OCI-LY7 (cell line): ENCODE results near the gene ARFIP1. TPM values are rescaled to one million over a fixed set of nuclear protein-coding genes. Genes with fewer than 3 reads are reported as not detected.

ENCODE experiments used
- BruUV-seq: library from RNA; stranded (reverse); fragments of 400-500 nt; replicated peaks from 2 replicates; lab custom pipeline; 2021; lab: Mats Ljungman, UMichigan
- CTCF ChIA-PET: fragments of 300-600 bp; sonication (Branson Sonifier 250); formaldehyde crosslinking; loops from one replicate; lab custom pipeline; 2022; ENCODE audit warnings: antibody characterized with exemption; ENCODE audit not compliant: unreplicated experiment; lab: Charles Lee
- POLR2A ChIA-PET: fragments of 300-600 bp; sonication (Branson Sonifier 250); formaldehyde crosslinking; loops from one replicate; lab custom pipeline; 2022; ENCODE audit warnings: antibody characterized with exemption; lab: Charles Lee
- DNase-seq: peaks from one replicate; pipeline ENCODE4 v3.0.0-alpha.2; 2015; ENCODE audit warnings: low spot score
- H2AFZ ChIP-seq: fragments of 200-600 bp; sonication (generic), shearing (Covaris generic); 2 replicates; pipeline ENCODE4 v1.6.1; 2014; ENCODE audit warnings: mild to moderate bottlenecking, antibody characterized with exemption, low read length, moderate library complexity
- H3K27ac ChIP-seq: fragments of 200-600 bp; sonication (generic); 2 replicates; pipeline ENCODE4 v1.5.1; 2014; ENCODE audit warnings: mixed run types, low read depth, mild to moderate bottlenecking, moderate library complexity, low read length, inconsistent platforms; ENCODE audit not compliant: poor library complexity, severe bottlenecking
- H3K36me3 ChIP-seq: fragments of 200-600 bp; sonication (generic); 2 replicates; pipeline ENCODE4 v1.6.1; 2014; ENCODE audit warnings: mild to moderate bottlenecking, antibody characterized with exemption, low read length, moderate library complexity, mixed read lengths; ENCODE audit not compliant: insufficient read depth
- H3K4me1 ChIP-seq: fragments of 200-600 bp; sonication (generic); 2 replicates; pipeline ENCODE4 v1.5.1; 2014; ENCODE audit warnings: mild to moderate bottlenecking, low read length; ENCODE audit not compliant: insufficient read depth, poor library complexity, severe bottlenecking
- H3K4me2 ChIP-seq: fragments of 200-600 bp; sonication (generic); 2 replicates; pipeline ENCODE4 v1.6.1; 2014; ENCODE audit warnings: mild to moderate bottlenecking, low read length
- H3K4me3 ChIP-seq: fragments of 200-600 bp; sonication (generic); 2 replicates; pipeline ENCODE4 v1.5.1; 2014; ENCODE audit warnings: mild to moderate bottlenecking, low read depth, low read length; ENCODE audit not compliant: poor library complexity, severe bottlenecking
- H3K79me2 ChIP-seq: fragments of 200-600 bp; sonication (generic); 2 replicates; pipeline ENCODE4 v1.6.1; 2016; ENCODE audit warnings: low read depth, mild to moderate bottlenecking, low read length, moderate library complexity, mixed read lengths; ENCODE audit not compliant: insufficient read depth
- H3K9me2 ChIP-seq: fragments of 200-600 bp; sonication (generic); 2 replicates; pipeline ENCODE4 v1.6.1; 2016; ENCODE audit warnings: mild to moderate bottlenecking, low read length, mixed read lengths; ENCODE audit not compliant: insufficient read depth
- H3K9me3 ChIP-seq: fragments of 200-600 bp; sonication (generic); 2 replicates; pipeline ENCODE4 v1.6.1; 2014; ENCODE audit warnings: mild to moderate bottlenecking, mixed run types, low read length, mixed read lengths
- H4K20me1 ChIP-seq: fragments of 200-600 bp; sonication (generic); 2 replicates; pipeline ENCODE4 v1.6.1; 2014; ENCODE audit warnings: mild to moderate bottlenecking, antibody characterized with exemption, low read length, moderate library complexity, mixed read lengths; ENCODE audit not compliant: insufficient read depth
- CTCF ChIP-seq: fragments of 200-600 bp; sonication (generic); conservative IDR thresholded peaks from 2 replicates; pipeline ENCODE4 v1.5.1; 2014; ENCODE audit warnings: mild to moderate bottlenecking, antibody characterized with exemption, low read length, moderate library complexity, mixed read lengths
- EZH2phosphoT487 ChIP-seq: fragments of 200-600 bp; sonication (generic); IDR thresholded peaks from 2 replicates; pipeline ENCODE4 v1.6.1; 2018; ENCODE audit warnings: low read depth, borderline replicate concordance, mild to moderate bottlenecking, mixed run types, antibody characterized with exemption, low read length, moderate library complexity, mixed read lengths
- intact Hi-C: fragments of 100-400 bp; cut with micrococcal nuclease; formaldehyde crosslinking; loops from one replicate; pipeline ENCODE4 v1.10.0; 2022; ENCODE audit not compliant: unreplicated experiment
- total RNA-seq, 2 experiments: library from RNA; depleted of rRNA in 1 of 2; stranded (reverse); fragments of >200 nt in 1 of 2; shearing (Covaris generic) in 1 of 2; gene quantifications; 2 replicates each; pipeline ENCODE4 v1.2.3, GENCODE V29; 2014 to 2022

Gene ARFIP1
- total RNA-seq, 2 experiments from 2014 or later: 27.0 to 29.3 TPM

DNA sequence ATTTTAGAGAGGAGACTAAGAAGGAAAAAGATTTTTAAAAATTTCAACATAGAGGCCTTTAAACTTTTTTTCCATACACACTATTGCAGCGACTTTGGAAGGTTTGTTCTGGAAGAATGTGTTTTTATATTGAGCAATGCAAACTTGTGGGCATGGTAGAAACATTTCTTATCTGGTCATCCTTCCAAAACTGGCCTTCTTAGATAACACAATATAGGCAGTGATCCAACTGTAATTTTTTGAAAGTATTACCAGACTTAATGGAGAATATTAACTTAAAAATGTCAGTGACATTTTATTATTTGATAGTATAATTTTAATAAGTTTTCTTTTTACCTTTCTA, 182.0 kb downstream of the ARFIP1 start:
- Histone ChIP-seq H3K36me3 (no peaks in the 10 kb centered on the region), H3K4me3 (no peak overlapping the region), H3K27ac (no peak overlapping the region), H3K4me2 (no peak overlapping the region), H3K9me3 (no peaks in the 10 kb centered on the region), H2AFZ (no peak overlapping the region), H3K9me2 (no peaks in the 10 kb centered on the region), H4K20me1 (no peaks in the 10 kb centered on the region), H3K79me2 (no peaks in the 10 kb centered on the region), H3K4me1 (no peaks in the 10 kb centered on the region)
- DNase-seq: no peak
- CTCF ChIA-PET: no interaction called here
- POLR2A ChIA-PET: interaction anchor here (1.2 kb wide), 1 partner anchor 736 kb away, joined by 5 read pairs; no protein-coding TSS in a partner anchor
- BruUV-seq: no TSS peak
- intact Hi-C loops: no loop called here
- TF ChIP-seq CTCF (no peak), EZH2phosphoT487 (no peak)

Other genes with a start within 250 kb of the ARFIP1 start
- 58.8 and 97.7 TPM in 2 replicates for gene FBXW7, start 243.9 kb upstream of the ARFIP1 start, total RNA-seq (2014; rRNA removed; shearing (Covaris generic))
- gene FBXW7, start 243.9 kb upstream of the ARFIP1 start, total RNA-seq (2022): 97.3 and 102 TPM in 2 replicates
- 16.1 and 17.6 TPM in 2 replicates for gene TMEM154, start 100.0 kb upstream of the ARFIP1 start, total RNA-seq (2014; rRNA removed; shearing (Covaris generic))
- gene TMEM154, start 100.0 kb upstream of the ARFIP1 start, total RNA-seq (2022): 59.6 and 73.1 TPM in 2 replicates
- gene TIGD4, start 224 bp upstream of the ARFIP1 start, total RNA-seq (2014; rRNA removed; shearing (Covaris generic)): 1.1 and 1.5 TPM in 2 replicates
- 1.0 and 1.2 TPM in 2 replicates for gene TIGD4, start 224 bp upstream of the ARFIP1 start, total RNA-seq (2022)
- gene FHDC1, start 156.4 kb downstream of the ARFIP1 start, total RNA-seq (2014; rRNA removed; shearing (Covaris generic)): 0.03 and 0.13 TPM in 2 replicates
- gene FHDC1, start 156.4 kb downstream of the ARFIP1 start, total RNA-seq (2022): 0.04 and 0.06 TPM in 2 replicates